Liver (tissue), 9 donors: ENCODE data around the gene DZANK1. TPM values are rescaled to one million over a fixed set of nuclear protein-coding genes. Genes with fewer than 3 reads are reported as not detected.
"Not testable (repeated sequence)": the region's sequence is repeated elsewhere in the genome, so short reads cannot be mapped to it uniquely, and the experiment has no call there.

ENCODE experiments used
- DNase-seq: peaks from one replicate; pipeline ENCODE4 v3.0.0-alpha.2; 2017; ENCODE audit warnings: low spot score
- H3K27ac ChIP-seq, 2 donors: one replicate each; pipeline ENCODE4 v1.7.0; 2013; ENCODE audit warnings: inconsistent platforms in 2 of 2, low read length in 2 of 2, control low read depth in 1 of 2, low read depth in 1 of 2, mild to moderate bottlenecking in 1 of 2
- H3K27me3 ChIP-seq, 4 donors: one replicate each; pipeline versions ENCODE4 v1.6.1 to v1.7.0; 2013; ENCODE audit warnings: low read length in 3 of 4, inconsistent platforms in 1 of 4, mild to moderate bottlenecking in 1 of 4, moderate library complexity in 1 of 4; ENCODE audit not compliant: control insufficient read depth in 4 of 4, insufficient read depth in 4 of 4
- H3K36me3 ChIP-seq, 4 donors: one replicate each; pipeline versions ENCODE4 v1.6.1 to v1.7.0; 2013; ENCODE audit warnings: low read length in 3 of 4, mild to moderate bottlenecking in 3 of 4, low read depth in 1 of 4, moderate library complexity in 1 of 4; ENCODE audit not compliant: control insufficient read depth in 4 of 4, insufficient read depth in 3 of 4
- H3K4me1 ChIP-seq, 4 donors: one replicate each; pipeline versions ENCODE4 v1.6.1 to v1.7.0; 2013; ENCODE audit warnings: low read length in 3 of 4, mild to moderate bottlenecking in 3 of 4, moderate library complexity in 1 of 4; ENCODE audit not compliant: control insufficient read depth in 4 of 4, insufficient read depth in 4 of 4
- H3K4me3 ChIP-seq, 3 donors: one replicate each; pipeline versions ENCODE4 v1.6.1 to v1.7.0; 2013; ENCODE audit warnings: low read length in 3 of 3, control low read depth in 1 of 3, low read depth in 1 of 3, mild to moderate bottlenecking in 1 of 3
- H3K9ac ChIP-seq, 2 donors: one replicate each; pipeline ENCODE4 v1.7.0; 2013; ENCODE audit warnings: low read length in 2 of 2, mild to moderate bottlenecking in 2 of 2, moderate library complexity in 2 of 2, control low read depth in 1 of 2, low read depth in 1 of 2
- H3K9me3 ChIP-seq, 4 donors: one replicate each; pipeline versions ENCODE4 v1.6.1 to v1.7.0; 2013; ENCODE audit warnings: low read length in 3 of 4; ENCODE audit not compliant: control insufficient read depth in 4 of 4
- FOXA1 ChIP-seq: IDR thresholded peaks from 2 replicates; pipeline ENCODE4 v1.6.1; 2016; ENCODE audit warnings: antibody characterized with exemption
- HNF4A ChIP-seq, 2 donors: conservative IDR thresholded peaks; 2 replicates each; pipeline ENCODE4 v1.6.1; 2016; ENCODE audit warnings: antibody characterized with exemption in 2 of 2, mild to moderate bottlenecking in 2 of 2
- NR2F2 ChIP-seq: IDR thresholded peaks from 2 replicates; pipeline ENCODE4 v1.6.1; 2016; ENCODE audit warnings: antibody characterized with exemption
- RAD21 ChIP-seq, 2 donors: IDR thresholded peaks; 2 replicates each; pipeline ENCODE4 v1.6.1; 2016; ENCODE audit warnings: antibody characterized with exemption in 2 of 2, mild to moderate bottlenecking in 2 of 2
- TAF1 ChIP-seq: conservative IDR thresholded peaks from 2 replicates; pipeline ENCODE4 v1.6.1; 2016; ENCODE audit warnings: antibody characterized with exemption, mild to moderate bottlenecking
- YY1 ChIP-seq: IDR thresholded peaks from 2 replicates; pipeline ENCODE4 v1.6.1; 2016; ENCODE audit warnings: antibody characterized with exemption, mild to moderate bottlenecking
- WGBS: extraction: QIAGEN DNeasy Blood & Tissue Kit; methylation state at CpG from one replicate; pipeline ENCODE4 v1.1.7; 2013; 5-methylcytosine and 5-hydroxymethylcytosine counted together
- polyA plus RNA-seq, 2 donors: library from polyadenylated mRNA; stranded (reverse) in 1 of 2; unstranded in 1 of 2; fragments of 200-250 nt in 1 of 2; fragments of >200 nt in 1 of 2; fragmentation: Nextera tagmentation in 1 of 2; extraction: Ambion mirVana in 1 of 2; gene quantifications; one replicate each; pipeline versions ENCODE4 v1.2.1 to v1.2.3, GENCODE V29; 2013 to 2015
- total RNA-seq, 2 donors: library from RNA; depleted of rRNA; stranded (reverse); fragments of >200 nt; gene quantifications; one replicate each; pipeline ENCODE4 v1.2.3, GENCODE V29; 2014
- TF ChIP-seq, protein P1 (sequence below): fragments of 150-350 bp; IDR thresholded peaks from 2 replicates; pipeline ENCODE4 v1.5.1; 2017; ENCODE audit warnings: improper control_type of control experiment, low read depth, low read length; ENCODE audit not compliant: missing input control
- TF ChIP-seq, protein P2 (sequence below): IDR thresholded peaks from 2 replicates; pipeline ENCODE4 v1.6.1; 2016; ENCODE audit warnings: antibody characterized with exemption
- donor health status: healthy.
- donor health status: healthy.
- donor health status: healthy.
- donor health status: healthy.
- donor health status: healthy.

The DZANK1 gene
- total and polyA plus RNA-seq, 4 donors = 0.19 to 0.84 (median 0.31) TPM

DNA sequence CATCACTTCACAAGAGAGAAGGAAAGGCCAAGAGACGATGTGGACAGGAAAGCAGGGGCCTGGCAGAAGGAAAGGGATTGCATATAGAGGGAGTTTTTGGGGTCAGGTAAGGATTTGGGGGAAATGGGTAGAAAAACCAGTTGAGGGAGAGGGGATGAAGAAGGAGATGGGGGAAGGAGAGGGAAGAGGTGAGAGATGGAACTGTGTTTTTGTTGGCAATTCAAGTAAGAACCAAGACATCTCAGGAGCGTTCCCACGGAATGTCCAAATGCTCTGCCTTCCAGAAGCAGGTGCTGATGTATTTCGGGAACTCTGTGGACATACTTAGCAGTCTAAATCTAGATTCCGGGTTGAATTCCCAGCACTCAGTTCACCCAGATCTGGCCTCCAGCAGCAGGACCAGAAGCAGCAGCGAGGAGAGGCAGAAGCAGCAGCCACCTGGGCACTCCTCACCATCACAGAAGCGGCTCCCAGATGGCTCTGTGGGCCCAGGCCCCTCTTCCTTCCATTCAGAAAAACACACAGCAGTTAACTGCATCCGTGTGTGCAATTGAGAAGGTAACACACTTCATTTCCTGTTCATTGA, 88.8 kb downstream of the DZANK1 start:
- H3K4me3 ChIP-seq = no peak overlapping the region
- no peaks in the 10 kb centered on the region for H3K27me3 ChIP-seq
- H3K9me3 ChIP-seq = no peaks in the 10 kb centered on the region
- H3K27ac ChIP-seq = no peak overlapping the region
- TF ChIP-seq HNF4A (conservative IDR thresholded peaks at IDR 0.05) = no peak
- TF ChIP-seq, protein P1, sequence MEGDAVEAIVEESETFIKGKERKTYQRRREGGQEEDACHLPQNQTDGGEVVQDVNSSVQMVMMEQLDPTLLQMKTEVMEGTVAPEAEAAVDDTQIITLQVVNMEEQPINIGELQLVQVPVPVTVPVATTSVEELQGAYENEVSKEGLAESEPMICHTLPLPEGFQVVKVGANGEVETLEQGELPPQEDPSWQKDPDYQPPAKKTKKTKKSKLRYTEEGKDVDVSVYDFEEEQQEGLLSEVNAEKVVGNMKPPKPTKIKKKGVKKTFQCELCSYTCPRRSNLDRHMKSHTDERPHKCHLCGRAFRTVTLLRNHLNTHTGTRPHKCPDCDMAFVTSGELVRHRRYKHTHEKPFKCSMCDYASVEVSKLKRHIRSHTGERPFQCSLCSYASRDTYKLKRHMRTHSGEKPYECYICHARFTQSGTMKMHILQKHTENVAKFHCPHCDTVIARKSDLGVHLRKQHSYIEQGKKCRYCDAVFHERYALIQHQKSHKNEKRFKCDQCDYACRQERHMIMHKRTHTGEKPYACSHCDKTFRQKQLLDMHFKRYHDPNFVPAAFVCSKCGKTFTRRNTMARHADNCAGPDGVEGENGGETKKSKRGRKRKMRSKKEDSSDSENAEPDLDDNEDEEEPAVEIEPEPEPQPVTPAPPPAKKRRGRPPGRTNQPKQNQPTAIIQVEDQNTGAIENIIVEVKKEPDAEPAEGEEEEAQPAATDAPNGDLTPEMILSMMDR = no peak
- no peak overlapping the region for H3K9ac ChIP-seq
- no peak for DNase-seq
- no peaks in the 10 kb centered on the region for H3K4me1 ChIP-seq
- H3K36me3 ChIP-seq = no peaks in the 10 kb centered on the region
- 70% methylated on average over 8 of the region's 8 CpGs for WGBS

DNA sequence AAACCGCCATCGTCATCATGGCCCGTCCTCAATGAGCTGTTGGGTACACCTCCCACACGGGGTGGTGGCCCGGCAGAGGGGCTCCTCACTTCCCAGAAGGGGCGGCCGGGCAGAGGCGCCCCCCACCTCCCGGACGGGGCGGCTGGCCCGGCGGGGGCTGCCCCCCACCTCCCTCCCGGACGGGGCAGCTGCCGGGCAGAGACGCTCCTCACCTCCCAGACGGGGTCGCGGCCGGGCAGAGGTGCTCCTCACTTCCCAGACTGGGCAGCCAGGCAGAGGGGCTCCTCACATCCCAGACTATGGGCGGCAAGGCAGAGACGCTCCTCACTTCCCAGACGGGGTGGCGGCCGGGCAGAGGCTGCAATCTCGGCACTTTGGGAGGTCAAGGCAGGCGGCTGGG, 91.3 kb downstream of the DZANK1 start:
- DNase-seq, H3K27me3 ChIP-seq, H3K9me3 ChIP-seq, H3K4me3 ChIP-seq, H3K36me3 ChIP-seq, H3K27ac ChIP-seq, H3K4me1 ChIP-seq, H3K9ac ChIP-seq: not testable (repeated sequence)
- WGBS = 96% methylated on average over 28 of the region's 28 CpGs

DNA sequence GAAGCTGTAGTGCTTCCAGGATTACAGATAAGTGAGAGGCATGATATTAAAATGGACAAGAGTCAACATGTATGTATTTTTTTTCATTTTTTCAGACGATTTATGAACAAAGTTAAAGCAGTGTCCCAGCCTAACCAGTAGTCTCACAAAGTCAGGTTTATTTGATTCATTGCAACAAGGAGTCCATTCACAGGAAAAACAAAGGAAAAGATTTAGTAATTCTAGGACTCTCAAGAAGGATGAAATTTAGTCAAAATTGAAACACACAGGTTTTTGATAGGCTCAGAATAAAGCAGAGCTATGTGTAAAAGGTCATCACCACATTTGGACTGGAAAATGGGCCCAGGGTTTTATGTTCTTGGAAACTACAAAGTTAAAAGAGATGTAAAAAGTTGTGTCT, 94.5 kb downstream of the DZANK1 start:
- Histone ChIP-seq H3K27ac (no peak overlapping the region), H3K27me3 (no peaks in the 10 kb centered on the region), H3K9ac (no peak overlapping the region), H3K36me3 (no peaks in the 10 kb centered on the region), H3K9me3 (no peaks in the 10 kb centered on the region), H3K4me3 (no peak overlapping the region), H3K4me1 (no peaks in the 10 kb centered on the region)
- WGBS = 54% methylated on average over 1 of the region's 1 CpG
- TF ChIP-seq YY1 (no peak), FOXA1 (no peak), NR2F2 (no peak), TAF1 (no peak), HNF4A (conservative IDR thresholded peaks at IDR 0.05) (no peak), RAD21 (IDR thresholded peaks at IDR 0.05) (no peak)
- TF ChIP-seq, protein P2, sequence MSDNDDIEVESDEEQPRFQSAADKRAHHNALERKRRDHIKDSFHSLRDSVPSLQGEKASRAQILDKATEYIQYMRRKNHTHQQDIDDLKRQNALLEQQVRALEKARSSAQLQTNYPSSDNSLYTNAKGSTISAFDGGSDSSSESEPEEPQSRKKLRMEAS = no peak
- no peak for DNase-seq

DNA sequence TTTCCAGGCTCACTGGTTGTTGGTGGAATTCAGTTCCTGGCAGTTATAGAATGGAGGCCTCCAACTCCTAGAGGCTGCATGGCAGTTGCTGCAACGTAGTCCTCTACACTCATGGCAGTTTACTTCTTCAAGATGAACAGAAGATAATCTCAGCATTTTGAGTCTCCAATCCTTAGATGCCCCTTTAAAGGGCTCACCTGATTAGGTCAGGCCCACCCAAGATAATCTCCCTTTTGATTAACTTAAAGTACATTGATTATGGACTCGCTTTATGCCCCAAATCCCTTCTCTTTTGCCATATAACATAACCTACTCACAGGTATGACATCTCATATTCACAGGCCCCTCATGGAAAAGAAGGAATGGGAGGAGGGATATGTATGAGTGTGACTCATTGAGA, 102.1 kb downstream of the DZANK1 start:
- Histone ChIP-seq H3K36me3 (no peaks in the 10 kb centered on the region), H3K27me3 (no peaks in the 10 kb centered on the region), H3K9me3 (no peaks in the 10 kb centered on the region), H3K4me1 (no peaks in the 10 kb centered on the region), H3K9ac (no peak overlapping the region), H3K27ac (no peak overlapping the region), H3K4me3 (no peak overlapping the region)
- WGBS = 80% methylated on average over 2 of the region's 2 CpGs
- TF ChIP-seq NR2F2 = no peak
- no peak for TF ChIP-seq YY1
- no peak for DNase-seq
